ENCODE data around the gene GDF11. TPM values are rescaled to one million over a fixed set of nuclear protein-coding genes. Genes with fewer than 3 reads are reported as not detected.

Gene GDF11
- total and polyA plus RNA-seq, 2 of the 4 experiments (the other 2 are of a cell fraction), result 2.7 to 12.9 TPM

DNA sequence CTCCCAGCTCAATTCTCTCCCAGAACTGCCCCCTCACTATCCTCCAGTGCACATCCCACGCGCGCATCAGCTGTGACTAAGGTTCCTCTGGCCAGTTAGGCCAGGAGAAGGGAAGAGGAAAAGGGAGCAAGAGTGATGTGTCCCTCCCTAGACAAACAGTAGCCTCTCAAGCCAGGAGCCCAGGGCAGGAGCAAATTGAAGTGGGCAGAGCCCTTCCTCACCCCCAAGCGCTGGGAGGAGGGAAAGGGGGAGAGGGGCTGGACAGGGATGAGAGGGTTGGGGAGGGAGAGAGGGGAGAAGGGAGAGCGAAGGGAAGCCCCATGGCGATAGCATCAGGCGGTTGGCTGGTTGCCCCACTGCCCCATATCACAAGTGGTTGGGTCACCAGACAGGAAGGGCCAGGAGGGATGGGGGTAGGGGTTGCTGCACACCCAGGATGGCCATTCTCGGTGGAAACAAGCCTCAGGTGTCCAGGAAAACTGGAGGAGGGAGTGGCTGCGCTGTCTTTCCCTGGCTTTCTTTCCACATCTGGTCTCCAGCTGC is 15.2 kb upstream of the GDF11 start:
- intact Hi-C loops (cut with micrococcal nuclease), result no loop called here
- Histone ChIP-seq H3K23ac (ENCODE audit: low read depth, low read length) (peak overlapping the region; percentile 40), H3K36me3 (ENCODE audit: control insufficient read depth, insufficient read depth, low read length) (peaks cover 44% of the 10 kb centered on the region), H3K4me3 (ENCODE audit: insufficient read depth, low read depth, low read length) (peak overlapping the region; percentile 90), H2AK5ac (ENCODE audit: low read depth, low read length) (peak overlapping the region; percentile 96), H2AFZ (replicated peaks; ENCODE audit: low read length, poor library complexity) (peak overlapping the region; percentile 24), H2BK120ac (ENCODE audit: low read depth, low read length) (peak overlapping the region; percentile 64), H3K4me2 (ENCODE audit: low read depth, low read length) (peak overlapping the region; percentile 94), H3K9me1 (ENCODE audit: insufficient read depth, low read length) (no peaks in the 10 kb centered on the region), H3K9ac (ENCODE audit: low read depth, low read length) (peak overlapping the region; percentile 94), H2BK20ac (ENCODE audit: low read depth, low read length) (no peak overlapping the region), H3K9me3 (ENCODE audit: control insufficient read depth, insufficient read depth, low read length) (no peaks in the 10 kb centered on the region), H3K4ac (ENCODE audit: low read depth, low read length) (peak overlapping the region; percentile 59), H3K56ac (ENCODE audit: extremely low read depth, insufficient read depth, low read length) (peak overlapping the region; percentile 80), H3K4me1 (ENCODE audit: control insufficient read depth, insufficient read depth, low read length) (peaks cover 8% of the 10 kb centered on the region), H2AK9ac (replicated peaks; ENCODE audit: low read depth, low read length, poor library complexity) (peak overlapping the region; percentile 92), H2BK15ac (ENCODE audit: low read depth, low read length) (no peak overlapping the region), H3K18ac (ENCODE audit: low read depth, low read length) (peak overlapping the region; percentile 50), H4K20me1 (ENCODE audit: insufficient read depth, low read length) (peaks cover 60% of the 10 kb centered on the region), H4K5ac (ENCODE audit: low read depth, low read length) (peak overlapping the region; percentile 2; the same call in 1 of the 2 replicates), H4K8ac (ENCODE audit: low read depth in 2 of 2, low read length in 2 of 2) (peak overlapping the region; percentile 22 to 85), H4K91ac (ENCODE audit: insufficient read depth, low read depth, low read length) (peak overlapping the region; percentile 76), H3K79me1 (ENCODE audit: low read depth in 1 of 2, low read length in 2 of 2) (peaks cover 10 to 76% of the 10 kb centered on the region in 2 experiments), H3K27ac (ENCODE audit: insufficient read depth, low read length) (peak overlapping the region; percentile 98), H3K14ac (replicated peaks; ENCODE audit: low read depth, low read length) (peak overlapping the region; percentile 68), H3K27me3 (ENCODE audit: control insufficient read depth, insufficient read depth, low read length) (no peaks in the 10 kb centered on the region), H2BK5ac (ENCODE audit: low read depth, low read length, poor library complexity, severe bottlenecking) (peak overlapping the region; percentile 94)
- TF ChIP-seq RFX5 (IDR thresholded peaks at IDR 0.05; ENCODE audit: low read depth, low read length) (no peak), CEBPB (IDR thresholded peaks at IDR 0.05; ENCODE audit: low read depth, low read length) (peak; percentile 46; the same call in 1 of the 2 replicates), BHLHE40 (IDR thresholded peaks at IDR 0.05; ENCODE audit: low read depth, low read length) (peak; percentile 28; the same call in 1 of the 2 replicates), MAZ (IDR thresholded peaks at IDR 0.05; ENCODE audit: borderline replicate concordance, low read depth, low read length) (0 out of 2 replicates have a peak, but pooled peaks have one; percentile 20), POLR2A (IDR thresholded peaks at IDR 0.05; ENCODE audit: low read depth, low read length) (peak; percentile 57)
- TF ChIP-seq, protein P1, sequence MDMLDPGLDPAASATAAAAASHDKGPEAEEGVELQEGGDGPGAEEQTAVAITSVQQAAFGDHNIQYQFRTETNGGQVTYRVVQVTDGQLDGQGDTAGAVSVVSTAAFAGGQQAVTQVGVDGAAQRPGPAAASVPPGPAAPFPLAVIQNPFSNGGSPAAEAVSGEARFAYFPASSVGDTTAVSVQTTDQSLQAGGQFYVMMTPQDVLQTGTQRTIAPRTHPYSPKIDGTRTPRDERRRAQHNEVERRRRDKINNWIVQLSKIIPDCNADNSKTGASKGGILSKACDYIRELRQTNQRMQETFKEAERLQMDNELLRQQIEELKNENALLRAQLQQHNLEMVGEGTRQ (IDR thresholded peaks at IDR 0.05; ENCODE audit: low read depth, low read length), result no peak
- ChIA-PET CTCF (no interaction called here), POLR2A (ENCODE audit: unreplicated experiment) (no interaction called here)
- dilution Hi-C loops (cut with HindIII; ENCODE audit: low sequenced_read_pairs, unreplicated experiment), result no loop called here
- in situ Hi-C loops (cut with MboI; ENCODE audit: low sequenced_read_pairs), result no loop called here
- no CpG with 5 or more reads among the region's 9 CpGs for WGBS, 2 experiments (ENCODE audit: extremely low coverage in 2 of 2, insufficient read length in 1 of 2)
- BruUV-seq (replicated peaks), result no TSS peak
- ATAC-seq (ENCODE audit: low read depth), result peak; percentile 2
- DNase-seq, result peak; percentile 61

Measured in IMR-90 (cell line).